IMR-90 (cell line): ENCODE measurements around the gene HAAO. TPM values are rescaled to one million over a fixed set of nuclear protein-coding genes. Genes with fewer than 3 reads are reported as not detected.

Experiments used
- ATAC-seq: fragments of 200-7000 bp; cut with Tn5 transposase; 2 replicates; pipeline ENCODE4 v1.9.1; 2020; ENCODE audit warnings: low read depth, mild to moderate bottlenecking, moderate library complexity
- BruUV-seq: library from RNA; stranded (reverse); fragments of 400-500 nt; replicated peaks from 2 replicates; lab custom pipeline; 2021; lab: Mats Ljungman, UMichigan
- CTCF ChIA-PET: fragments of 300-600 bp; formaldehyde crosslinking; extraction: SDS; loops from one replicate; lab custom pipeline; 2021; ENCODE audit warnings: antibody characterized with exemption; lab: Yijun Ruan, JAX
- POLR2A ChIA-PET: fragments of 300-600 bp; sonication (Branson Sonifier 250); formaldehyde crosslinking; loops from one replicate; lab custom pipeline; 2022; ENCODE audit warnings: antibody characterized with exemption; ENCODE audit not compliant: unreplicated experiment; lab: Charles Lee
- DNase-seq: peaks from one replicate; pipeline ENCODE4 v3.0.0; 2013
- H2AFZ ChIP-seq: replicated peaks from 2 replicates; pipeline ENCODE3; 2013; ENCODE audit warnings: low read length, mild to moderate bottlenecking; ENCODE audit not compliant: poor library complexity
- H2AK5ac ChIP-seq: 2 replicates; pipeline ENCODE4 v1.6.1; 2013; ENCODE audit warnings: low read depth, low read length, inconsistent platforms
- H2AK9ac ChIP-seq: replicated peaks from 2 replicates; pipeline ENCODE3; 2013; ENCODE audit warnings: mild to moderate bottlenecking, low read depth, low read length, moderate library complexity; ENCODE audit not compliant: poor library complexity
- H2BK120ac ChIP-seq: 2 replicates; pipeline ENCODE4 v1.6.1; 2013; ENCODE audit warnings: low read depth, low read length, inconsistent platforms
- H2BK15ac ChIP-seq: 3 replicates; pipeline ENCODE4 v1.6.1; 2013; ENCODE audit warnings: low read depth, low read length, inconsistent platforms
- H2BK20ac ChIP-seq: 2 replicates; pipeline ENCODE4 v1.6.1; 2013; ENCODE audit warnings: low read depth, mild to moderate bottlenecking, inconsistent platforms, low read length, moderate library complexity
- H2BK5ac ChIP-seq: 2 replicates; pipeline ENCODE4 v1.6.1; 2013; ENCODE audit warnings: mild to moderate bottlenecking, low read depth, low read length, inconsistent platforms; ENCODE audit not compliant: poor library complexity, severe bottlenecking
- H3K14ac ChIP-seq: replicated peaks from 2 replicates; pipeline ENCODE4 v1.6.1; 2013; ENCODE audit warnings: low read depth, low read length, inconsistent platforms
- H3K18ac ChIP-seq: 2 replicates; pipeline ENCODE4 v1.6.1; 2013; ENCODE audit warnings: low read depth, low read length, control low read depth
- H3K23ac ChIP-seq: 2 replicates; pipeline ENCODE4 v1.6.1; 2013; ENCODE audit warnings: low read depth, low read length, inconsistent platforms
- H3K27ac ChIP-seq: 2 replicates; pipeline ENCODE4 v1.5.1; 2013; ENCODE audit warnings: mild to moderate bottlenecking, control low read depth, low read length; ENCODE audit not compliant: insufficient read depth
- H3K27me3 ChIP-seq: 2 replicates; pipeline ENCODE4 v1.6.1; 2013; ENCODE audit warnings: low read length; ENCODE audit not compliant: control insufficient read depth, insufficient read depth
- H3K36me3 ChIP-seq: 2 replicates; pipeline ENCODE4 v1.6.1; 2013; ENCODE audit warnings: low read length, mixed read lengths; ENCODE audit not compliant: control insufficient read depth, insufficient read depth
- H3K4ac ChIP-seq: 2 replicates; pipeline ENCODE4 v1.6.1; 2013; ENCODE audit warnings: low read depth, low read length, inconsistent platforms
- H3K4me1 ChIP-seq: 2 replicates; pipeline ENCODE4 v1.6.1; 2013; ENCODE audit warnings: low read length, mixed read lengths; ENCODE audit not compliant: control insufficient read depth, insufficient read depth
- H3K4me2 ChIP-seq: 2 replicates; pipeline ENCODE4 v1.6.1; 2013; ENCODE audit warnings: low read depth, mild to moderate bottlenecking, control low read depth, low read length, moderate library complexity
- H3K4me3 ChIP-seq: 2 replicates; pipeline ENCODE4 v1.5.1; 2013; ENCODE audit warnings: low read depth, mild to moderate bottlenecking, control low read depth, low read length, moderate library complexity; ENCODE audit not compliant: insufficient read depth
- H3K56ac ChIP-seq: 2 replicates; pipeline ENCODE4 v1.6.1; 2013; ENCODE audit warnings: low read length, inconsistent platforms; ENCODE audit not compliant: insufficient read depth; ENCODE audit errors: extremely low read depth
- H3K79me1 ChIP-seq, 2 experiments: 2 replicates each; pipeline ENCODE4 v1.6.1; 2013; ENCODE audit warnings: low read length in 2 of 2, inconsistent platforms in 1 of 2, low read depth in 1 of 2
- H3K9ac ChIP-seq: 2 replicates; pipeline ENCODE4 v1.6.1; 2013; ENCODE audit warnings: low read depth, low read length, control low read depth
- H3K9me1 ChIP-seq: 2 replicates; pipeline ENCODE4 v1.6.1; 2013; ENCODE audit warnings: low read length, inconsistent platforms; ENCODE audit not compliant: insufficient read depth
- H3K9me3 ChIP-seq: 2 replicates; pipeline ENCODE4 v1.6.1; 2013; ENCODE audit warnings: low read length; ENCODE audit not compliant: control insufficient read depth, insufficient read depth
- H4K20me1 ChIP-seq: 2 replicates; pipeline ENCODE4 v1.6.1; 2013; ENCODE audit warnings: low read length, inconsistent platforms; ENCODE audit not compliant: insufficient read depth
- H4K5ac ChIP-seq: 2 replicates; pipeline ENCODE4 v1.6.1; 2013; ENCODE audit warnings: mild to moderate bottlenecking, low read depth, low read length, control low read depth
- H4K8ac ChIP-seq, 2 experiments: 2 replicates each; pipeline ENCODE4 v1.6.1; 2013; ENCODE audit warnings: low read depth in 2 of 2, low read length in 2 of 2, control low read depth in 1 of 2, inconsistent platforms in 1 of 2
- H4K91ac ChIP-seq: 2 replicates; pipeline ENCODE4 v1.6.1; 2013; ENCODE audit warnings: low read depth, low read length, inconsistent platforms; ENCODE audit not compliant: insufficient read depth
- BHLHE40 ChIP-seq: fragments of 150-350 bp; IDR thresholded peaks from 2 replicates; pipeline ENCODE4 v1.6.1; 2016; ENCODE audit warnings: mild to moderate bottlenecking, low read depth, low read length
- CEBPB ChIP-seq: IDR thresholded peaks from 2 replicates; pipeline ENCODE4 v1.6.1; 2012; ENCODE audit warnings: low read depth, low read length, improper control_type of control experiment
- CHD1 ChIP-seq: IDR thresholded peaks from 2 replicates; pipeline ENCODE4 v1.6.1; 2012; ENCODE audit warnings: low read depth, low read length, improper control_type of control experiment
- FOS ChIP-seq: fragments of 150-350 bp; IDR thresholded peaks from 2 replicates; pipeline ENCODE4 v1.6.1; 2016; ENCODE audit warnings: low read depth, low read length
- MAZ ChIP-seq: IDR thresholded peaks from 2 replicates; pipeline ENCODE4 v1.6.1; 2012; ENCODE audit warnings: low read depth, mild to moderate bottlenecking, low read length, improper control_type of control experiment, moderate library complexity, borderline replicate concordance
- MXI1 ChIP-seq: IDR thresholded peaks from 2 replicates; pipeline ENCODE4 v1.6.1; 2012; ENCODE audit warnings: low read depth, mild to moderate bottlenecking, low read length, moderate library complexity, borderline replicate concordance
- POLR2A ChIP-seq: IDR thresholded peaks from 2 replicates; pipeline ENCODE4 v1.6.1; 2012; ENCODE audit warnings: mild to moderate bottlenecking, low read depth, low read length
- RAD21 ChIP-seq: IDR thresholded peaks from 2 replicates; pipeline ENCODE4 v1.6.1; 2012; ENCODE audit warnings: low read length, improper control_type of control experiment
- RCOR1 ChIP-seq: IDR thresholded peaks from 2 replicates; pipeline ENCODE4 v1.6.1; 2012; ENCODE audit warnings: mild to moderate bottlenecking, low read length, improper control_type of control experiment; ENCODE audit not compliant: insufficient replicate concordance
- RFX5 ChIP-seq: IDR thresholded peaks from 2 replicates; pipeline ENCODE4 v1.8.0; 2012; ENCODE audit warnings: low read depth, mild to moderate bottlenecking, low read length, moderate library complexity
- SMC3 ChIP-seq: fragments of 150-350 bp; IDR thresholded peaks from 2 replicates; pipeline ENCODE4 v1.6.1; 2016; ENCODE audit warnings: low read depth, mild to moderate bottlenecking, antibody characterized with exemption, low read length, moderate library complexity
- WGBS, 2 experiments: methylation state at CpG; one replicate each; pipeline versions ENCODE4 v1.1.5 to v1.1.7; 2013; ENCODE audit warnings: missing lambda C conversion rate in 2 of 2; ENCODE audit not compliant: insufficient read length in 1 of 2; ENCODE audit errors: extremely low coverage in 2 of 2; 5-methylcytosine and 5-hydroxymethylcytosine counted together
- dilution Hi-C: fragments of 300-500 bp; cut with HindIII; formaldehyde crosslinking; loops from one replicate; pipeline ENCODE4 v1.14.3; 2018; ENCODE audit warnings: low sequenced_read_pairs; ENCODE audit not compliant: unreplicated experiment
- in situ Hi-C: fragments of 300-500 bp; cut with MboI; formaldehyde crosslinking; loops from 3 replicates; pipeline ENCODE4 v1.14.3; 2019; ENCODE audit warnings: low sequenced_read_pairs, inconsistent platforms, mixed read lengths
- intact Hi-C: fragments of 100-400 bp; cut with micrococcal nuclease; formaldehyde crosslinking; loops from 2 replicates; pipeline ENCODE4 v1.10.0; 2022
- polyA plus RNA-seq, 3 experiments: library from polyadenylated mRNA; depleted of rRNA; stranded (reverse); fragments of >200 nt; gene quantifications; 2 replicates each; pipeline ENCODE4 v1.2.3, GENCODE V29; 2012; ENCODE audit warnings: low replicate concordance in 1 of 3
- total RNA-seq: library from RNA; depleted of rRNA; stranded (reverse); fragments of >200 nt; gene quantifications from 2 replicates; pipeline ENCODE4 v1.2.3, GENCODE V29; 2012
- TF ChIP-seq, protein P1 (sequence below): fragments of 150-350 bp; IDR thresholded peaks from 2 replicates; pipeline ENCODE4 v1.6.1; 2017; ENCODE audit warnings: mild to moderate bottlenecking, antibody characterized with exemption, low read length, low read depth
- TF ChIP-seq, protein P2 (sequence below): fragments of 150-350 bp; IDR thresholded peaks from 2 replicates; pipeline ENCODE4 v1.6.1; 2016; ENCODE audit warnings: low read depth, mild to moderate bottlenecking, low read length, moderate library complexity, borderline replicate concordance
- TF ChIP-seq, protein P3 (sequence below): conservative IDR thresholded peaks from 2 replicates; pipeline ENCODE4 v1.5.1; 2012; ENCODE audit warnings: mild to moderate bottlenecking, low read depth, low read length, improper control_type of control experiment

Gene HAAO
- total and polyA plus RNA-seq, 2 of the 4 experiments (the other 2 are of a cell fraction), result 0.05 to 0.18 TPM

DNA sequence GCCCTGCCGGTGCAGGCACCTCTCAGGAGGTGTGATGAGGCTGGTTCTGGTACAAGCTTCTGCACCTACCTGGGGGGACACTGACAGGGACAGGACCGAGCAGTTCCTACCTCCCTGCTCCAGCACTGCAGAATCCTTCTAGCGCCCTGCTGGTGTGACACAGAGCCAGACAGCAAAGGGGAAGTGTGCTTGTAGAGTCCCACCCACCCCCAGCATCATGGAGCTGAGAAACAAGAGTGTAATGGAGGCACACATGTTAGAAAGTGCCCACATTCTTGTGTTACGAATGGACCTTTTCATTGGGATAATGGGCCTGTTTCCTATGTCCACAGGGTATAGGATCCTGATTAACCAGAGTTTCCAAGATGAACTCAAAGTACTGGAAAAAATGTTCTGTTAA is 66.7 kb downstream of the HAAO start:
- Histone ChIP-seq H3K27ac (no peak overlapping the region), H3K4ac (no peak overlapping the region), H3K79me1 (no peaks in the 10 kb centered on the region), H2AFZ (no peak overlapping the region), H3K4me3 (no peak overlapping the region), H2AK9ac (no peak overlapping the region), H3K4me2 (no peak overlapping the region), H4K91ac (no peak overlapping the region), H3K9me3 (no peaks in the 10 kb centered on the region), H3K14ac (no peak overlapping the region), H3K27me3 (no peaks in the 10 kb centered on the region), H4K8ac (no peak overlapping the region; a peak in 1 of 4 replicates), H4K5ac (no peak overlapping the region), H3K18ac (no peak overlapping the region), H3K4me1 (0 out of 2 replicates have a peak, but pooled peaks cover 2% of the 10 kb centered on the region), H2AK5ac (no peak overlapping the region), H2BK20ac (no peak overlapping the region), H3K9me1 (peaks cover 3% of the 10 kb centered on the region; the same call in 1 of the 2 replicates), H2BK15ac (no peak overlapping the region), H3K23ac (no peak overlapping the region), H3K9ac (no peak overlapping the region), H3K56ac (no peak overlapping the region), H4K20me1 (no peaks in the 10 kb centered on the region), H2BK5ac (no peak overlapping the region), H2BK120ac (no peak overlapping the region), H3K36me3 (no peaks in the 10 kb centered on the region)
- dilution Hi-C loops (no loop called here), in situ Hi-C loops (no loop called here), intact Hi-C loops (no loop called here)
- 57% methylated on average over 1 of the region's 4 CpGs; no CpG with 5 or more reads in 1 of the 2 experiments for WGBS, 2 experiments
- ChIA-PET CTCF (interaction anchor here (0.6 kb wide), 1 partner anchor 14 kb away, joined by 3 read pairs; no protein-coding TSS in a partner anchor), POLR2A (no interaction called here)
- ATAC-seq (no peak), DNase-seq (no peak)
- no TSS peak for BruUV-seq
- TF ChIP-seq RFX5, result no peak
- no peak for TF ChIP-seq POLR2A
- TF ChIP-seq CHD1, result no peak
- TF ChIP-seq BHLHE40, result no peak
- TF ChIP-seq SMC3, result no peak
- no peak for TF ChIP-seq RCOR1
- TF ChIP-seq MXI1, result no peak
- TF ChIP-seq, protein P1, sequence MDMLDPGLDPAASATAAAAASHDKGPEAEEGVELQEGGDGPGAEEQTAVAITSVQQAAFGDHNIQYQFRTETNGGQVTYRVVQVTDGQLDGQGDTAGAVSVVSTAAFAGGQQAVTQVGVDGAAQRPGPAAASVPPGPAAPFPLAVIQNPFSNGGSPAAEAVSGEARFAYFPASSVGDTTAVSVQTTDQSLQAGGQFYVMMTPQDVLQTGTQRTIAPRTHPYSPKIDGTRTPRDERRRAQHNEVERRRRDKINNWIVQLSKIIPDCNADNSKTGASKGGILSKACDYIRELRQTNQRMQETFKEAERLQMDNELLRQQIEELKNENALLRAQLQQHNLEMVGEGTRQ, result no peak
- TF ChIP-seq, protein P2, sequence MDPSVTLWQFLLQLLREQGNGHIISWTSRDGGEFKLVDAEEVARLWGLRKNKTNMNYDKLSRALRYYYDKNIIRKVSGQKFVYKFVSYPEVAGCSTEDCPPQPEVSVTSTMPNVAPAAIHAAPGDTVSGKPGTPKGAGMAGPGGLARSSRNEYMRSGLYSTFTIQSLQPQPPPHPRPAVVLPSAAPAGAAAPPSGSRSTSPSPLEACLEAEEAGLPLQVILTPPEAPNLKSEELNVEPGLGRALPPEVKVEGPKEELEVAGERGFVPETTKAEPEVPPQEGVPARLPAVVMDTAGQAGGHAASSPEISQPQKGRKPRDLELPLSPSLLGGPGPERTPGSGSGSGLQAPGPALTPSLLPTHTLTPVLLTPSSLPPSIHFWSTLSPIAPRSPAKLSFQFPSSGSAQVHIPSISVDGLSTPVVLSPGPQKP, result no peak
- TF ChIP-seq FOS, result no peak
- no peak for TF ChIP-seq MAZ
- TF ChIP-seq CEBPB, result no peak
- no peak for TF ChIP-seq RAD21
- TF ChIP-seq, protein P3, sequence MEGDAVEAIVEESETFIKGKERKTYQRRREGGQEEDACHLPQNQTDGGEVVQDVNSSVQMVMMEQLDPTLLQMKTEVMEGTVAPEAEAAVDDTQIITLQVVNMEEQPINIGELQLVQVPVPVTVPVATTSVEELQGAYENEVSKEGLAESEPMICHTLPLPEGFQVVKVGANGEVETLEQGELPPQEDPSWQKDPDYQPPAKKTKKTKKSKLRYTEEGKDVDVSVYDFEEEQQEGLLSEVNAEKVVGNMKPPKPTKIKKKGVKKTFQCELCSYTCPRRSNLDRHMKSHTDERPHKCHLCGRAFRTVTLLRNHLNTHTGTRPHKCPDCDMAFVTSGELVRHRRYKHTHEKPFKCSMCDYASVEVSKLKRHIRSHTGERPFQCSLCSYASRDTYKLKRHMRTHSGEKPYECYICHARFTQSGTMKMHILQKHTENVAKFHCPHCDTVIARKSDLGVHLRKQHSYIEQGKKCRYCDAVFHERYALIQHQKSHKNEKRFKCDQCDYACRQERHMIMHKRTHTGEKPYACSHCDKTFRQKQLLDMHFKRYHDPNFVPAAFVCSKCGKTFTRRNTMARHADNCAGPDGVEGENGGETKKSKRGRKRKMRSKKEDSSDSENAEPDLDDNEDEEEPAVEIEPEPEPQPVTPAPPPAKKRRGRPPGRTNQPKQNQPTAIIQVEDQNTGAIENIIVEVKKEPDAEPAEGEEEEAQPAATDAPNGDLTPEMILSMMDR, result no peak
